Vein endothelial cell (primary cell): ENCODE measurements around the gene COL25A1. TPM values are rescaled to one million over a fixed set of nuclear protein-coding genes. Genes with fewer than 3 reads are reported as not detected.

Source experiments
- total RNA-seq: library from RNA; depleted of rRNA; stranded (reverse); fragments of >200 nt; gene quantifications from 2 replicates; pipeline ENCODE4 v1.2.3, GENCODE V29; 2012

Gene COL25A1
- 0.33 and 1.7 TPM in 2 replicates for total RNA-seq

GRCh38 chr4:109302361-109303139 lies at the start of gene COL25A1:
COL25A1 (minus strand) TSS chr4:109302658.

GRCh38 chr4:108762559-108763225 lies 539.8 kb downstream of the COL25A1 start, which contains the start of gene ETNPPL:
ETNPPL (minus strand) TSS chr4:108763053; CDS start chr4:108762898, 155 bp downstream.

Other genes with a start within 250 kb of the COL25A1 start
- gene SEC24B, start 131.2 kb upstream of the COL25A1 start, total RNA-seq = 27.8 and 31.3 TPM in 2 replicates